Loucy (cell line): ENCODE measurements around the gene DIO3.

Experiments
- H2AFZ ChIP-seq: fragments of 200-600 bp; sonication (generic); 2 replicates; pipeline ENCODE4 v1.6.0; 2016; ENCODE audit warnings: antibody characterized with exemption, mild to moderate bottlenecking, low read length, moderate library complexity
- H3F3A ChIP-seq: fragments of 200-600 bp; 2 replicates; pipeline ENCODE4 v1.6.0; 2016; ENCODE audit warnings: antibody characterized with exemption, low read depth, mild to moderate bottlenecking
- H3K27me3 ChIP-seq: fragments of 200-600 bp; sonication (generic); 2 replicates; pipeline ENCODE4 v1.6.1; 2014; ENCODE audit warnings: low read length, mild to moderate bottlenecking; ENCODE audit not compliant: insufficient read depth, poor library complexity, severe bottlenecking
- H3K36me3 ChIP-seq: fragments of 200-600 bp; sonication (generic); 2 replicates; pipeline ENCODE4 v1.6.1; 2016; ENCODE audit warnings: low read length; ENCODE audit not compliant: insufficient read depth
- H3K4me1 ChIP-seq: fragments of 200-600 bp; sonication (generic); 2 replicates; pipeline ENCODE4 v1.5.1; 2014; ENCODE audit warnings: low read length, mild to moderate bottlenecking; ENCODE audit not compliant: insufficient read depth, poor library complexity, severe bottlenecking
- H3K4me2 ChIP-seq: fragments of 200-600 bp; sonication (generic); 2 replicates; pipeline ENCODE4 v1.6.0; 2014; ENCODE audit warnings: antibody characterized with exemption, low read length, low read depth, mild to moderate bottlenecking; ENCODE audit not compliant: poor library complexity, severe bottlenecking
- H3K4me3 ChIP-seq: fragments of 200-600 bp; sonication (generic); 2 replicates; pipeline ENCODE4 v1.5.1; 2014; ENCODE audit warnings: low read length, mild to moderate bottlenecking, mixed read lengths; ENCODE audit not compliant: poor library complexity, severe bottlenecking
- H3K79me2 ChIP-seq: fragments of 200-600 bp; sonication (generic); 2 replicates; pipeline ENCODE4 v1.6.1; 2014; ENCODE audit warnings: low read length; ENCODE audit not compliant: insufficient read depth
- H3K9ac ChIP-seq: fragments of 200-600 bp; sonication (generic); 2 replicates; pipeline ENCODE4 v1.6.0; 2014; ENCODE audit warnings: mild to moderate bottlenecking, low read depth, low read length, moderate library complexity; ENCODE audit not compliant: poor library complexity, severe bottlenecking
- H3K9me2 ChIP-seq: fragments of 200-600 bp; sonication (generic); replicated peaks from 2 replicates; pipeline ENCODE4 v1.6.1; 2016; ENCODE audit warnings: low read depth, low read length, mixed read lengths
- H3K9me3 ChIP-seq: fragments of 200-600 bp; sonication (generic); 2 replicates; pipeline ENCODE4 v1.6.1; 2014; ENCODE audit warnings: mild to moderate bottlenecking, antibody characterized with exemption, low read length, low read depth; ENCODE audit not compliant: insufficient read depth
- H4K20me1 ChIP-seq: fragments of 200-600 bp; sonication (generic); 2 replicates; pipeline ENCODE4 v1.6.0; 2014; ENCODE audit warnings: antibody characterized with exemption, low read length, mild to moderate bottlenecking; ENCODE audit not compliant: insufficient read depth, poor library complexity, severe bottlenecking
- CTCF ChIP-seq: fragments of 200-600 bp; sonication (generic); conservative IDR thresholded peaks from 2 replicates; pipeline ENCODE4 v1.5.1; 2014; ENCODE audit warnings: mild to moderate bottlenecking, antibody characterized with exemption, low read length
- EZH2phosphoT487 ChIP-seq: fragments of 200-600 bp; IDR thresholded peaks from 2 replicates; pipeline ENCODE4 v1.6.1; 2018; ENCODE audit warnings: antibody characterized with exemption, mild to moderate bottlenecking, moderate library complexity, borderline replicate concordance

Gene DIO3

GRCh38 chr14:101587441-101587911 is 26.2 kb downstream of the DIO3 start:
- Histone ChIP-seq H3F3A (no peaks in the 10 kb centered on the region), H3K79me2 (no peaks in the 10 kb centered on the region), H4K20me1 (no peaks in the 10 kb centered on the region), H3K9ac (no peak overlapping the region), H2AFZ (no peak overlapping the region), H3K4me1 (peaks cover 4% of the 10 kb centered on the region), H3K27me3 (no peaks in the 10 kb centered on the region), H3K36me3 (no peaks in the 10 kb centered on the region), H3K4me3 (no peak overlapping the region), H3K4me2 (no peak overlapping the region), H3K9me3 (no peaks in the 10 kb centered on the region), H3K9me2 (no peaks in the 10 kb centered on the region)
- TF ChIP-seq CTCF = no peak
- TF ChIP-seq EZH2phosphoT487 = no peak

GRCh38 chr14:101588286-101588975 is 27.1 kb downstream of the DIO3 start:
- Histone ChIP-seq H3K4me2 (no peak overlapping the region), H3K9ac (no peak overlapping the region)

GRCh38 chr14:101588990-101589389 is 27.7 kb downstream of the DIO3 start:
- Histone ChIP-seq H3F3A (no peaks in the 10 kb centered on the region), H3K4me1 (peaks cover 11% of the 10 kb centered on the region), H3K9ac (no peak overlapping the region), H2AFZ (no peak overlapping the region), H3K4me3 (no peak overlapping the region), H3K9me3 (no peaks in the 10 kb centered on the region), H3K27me3 (no peaks in the 10 kb centered on the region), H4K20me1 (no peaks in the 10 kb centered on the region), H3K36me3 (no peaks in the 10 kb centered on the region), H3K9me2 (no peaks in the 10 kb centered on the region), H3K4me2 (no peak overlapping the region), H3K79me2 (no peaks in the 10 kb centered on the region)
- TF ChIP-seq EZH2phosphoT487 (no peak), CTCF (no peak)

More at GRCh38 chr14:101588286-101588975, 27.1 kb downstream of the DIO3 start:
- Histone ChIP-seq H3K36me3 (no peaks in the 10 kb centered on the region), H3F3A (no peaks in the 10 kb centered on the region), H3K4me3 (no peak overlapping the region), H3K79me2 (no peaks in the 10 kb centered on the region), H3K4me1 (peaks cover 5% of the 10 kb centered on the region), H4K20me1 (no peaks in the 10 kb centered on the region), H3K27me3 (no peaks in the 10 kb centered on the region), H3K9me3 (no peaks in the 10 kb centered on the region), H3K9me2 (no peaks in the 10 kb centered on the region), H2AFZ (no peak overlapping the region)
- TF ChIP-seq CTCF (no peak), EZH2phosphoT487 (no peak)
